Measurements from ENCODE around the gene TFPI.

TFPI gene

GRCh38 chr2:187528042-187528441 is 26.2 kb downstream of the TFPI start:
- Histone ChIP-seq H3K4me3 (no peak overlapping the region), H3K27ac (no peak overlapping the region)
- DNase-seq (ENCODE audit: low spot score) = no peak
- no peak for TF ChIP-seq CTCF (IDR thresholded peaks at IDR 0.05)

DNA sequence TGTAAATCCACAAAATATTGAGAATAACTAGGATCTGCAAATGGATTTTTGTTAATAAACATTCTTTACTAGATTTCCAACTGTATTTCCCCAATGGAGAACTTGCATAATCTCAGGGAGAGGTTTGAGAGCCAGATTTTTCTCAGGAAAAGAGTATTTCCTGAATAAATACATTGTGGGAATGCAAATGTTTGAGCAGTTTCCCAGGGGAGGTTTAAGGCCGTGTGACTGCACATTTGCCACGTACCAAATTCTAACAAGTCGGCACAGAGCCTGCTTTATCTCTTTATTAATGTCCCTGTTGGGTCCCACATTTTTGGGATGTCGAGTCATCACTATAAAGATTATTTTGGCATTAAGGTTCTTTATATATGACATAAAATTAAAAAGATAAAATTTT is 27.0 kb downstream of the TFPI start:
- no peak for TF ChIP-seq CTCF (IDR thresholded peaks at IDR 0.05)
- Histone ChIP-seq H3K27ac (peak overlapping the region in 1 of 2 donors; percentile 24), H3K4me3 (peak overlapping the region; percentile 29)
- no peak for DNase-seq (ENCODE audit: low spot score)

GRCh38 chr2:187526792-187527191 is 27.4 kb downstream of the TFPI start:
- H3K27ac ChIP-seq = no peak overlapping the region
- peak overlapping the region; percentile 29 for H3K4me3 ChIP-seq
- no peak for DNase-seq (ENCODE audit: low spot score)
- TF ChIP-seq CTCF (IDR thresholded peaks at IDR 0.05) = no peak

- Histone ChIP-seq H3K4me3 (no peak overlapping the region), H3K27ac (no peak overlapping the region)
- no peak for TF ChIP-seq CTCF (IDR thresholded peaks at IDR 0.05)
- DNase-seq (ENCODE audit: low spot score) = no peak
These were observed 28.9 kb downstream of the TFPI start for GRCh38 chr2:187525163-187525900.

DNA sequence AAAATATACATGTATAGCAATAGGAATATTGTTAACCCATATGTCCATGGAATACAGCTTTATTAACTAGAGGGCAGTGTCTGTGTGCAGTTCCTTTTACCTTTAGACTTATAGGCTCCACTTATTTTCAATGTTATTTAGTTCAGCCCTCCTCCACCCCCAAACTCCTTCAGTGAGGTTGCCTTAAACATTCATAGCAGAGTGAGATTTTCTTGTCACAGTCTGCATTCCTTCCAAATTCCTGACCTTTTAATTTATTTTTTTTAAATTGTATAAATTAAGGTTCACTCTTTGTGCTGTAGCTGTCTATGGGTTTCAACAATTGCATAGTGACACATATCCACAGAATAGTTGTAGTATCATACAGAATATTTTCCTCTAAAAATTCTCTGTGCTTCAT is 30.9 kb downstream of the TFPI start:
- no peak for DNase-seq (ENCODE audit: low spot score)
- no peak for TF ChIP-seq CTCF (IDR thresholded peaks at IDR 0.05)
- no peak overlapping the region for H3K27ac ChIP-seq
- H3K4me3 ChIP-seq = no peak overlapping the region

DNA sequence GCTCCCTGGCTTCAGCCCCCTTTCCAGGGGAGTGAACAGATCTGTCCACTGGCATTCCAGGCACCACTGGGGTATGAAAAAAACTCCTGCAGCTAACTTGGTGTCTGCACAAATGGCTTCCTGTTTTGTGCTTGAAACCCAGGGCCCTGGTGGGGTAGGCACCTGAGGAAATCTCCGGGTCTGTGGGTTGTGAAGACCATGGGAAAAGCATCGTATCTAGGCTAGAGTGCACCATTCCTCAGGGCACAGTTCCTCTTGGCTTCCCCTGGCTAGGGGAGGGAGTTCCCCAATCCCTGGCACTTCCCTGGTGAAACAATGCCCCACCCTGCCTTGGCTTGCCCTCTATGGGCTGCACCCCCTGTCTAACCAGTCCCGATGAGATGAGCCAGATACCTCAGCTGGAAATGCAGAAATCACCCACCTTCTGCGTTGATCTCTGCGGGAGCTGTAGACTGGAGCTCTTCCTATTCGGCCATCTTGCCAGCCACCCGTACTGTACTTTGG is 34.1 kb downstream of the TFPI start:
- DNase-seq (ENCODE audit: low spot score) = no peak
- H3K4me3 ChIP-seq = no peak overlapping the region
- TF ChIP-seq CTCF (IDR thresholded peaks at IDR 0.05) = no peak
- H3K27ac ChIP-seq = no peak overlapping the region
